ENCODE results near the gene TCF19.

The TCF19 gene

GRCh38 chr6:31158140-31158862 is at the start of gene TCF19:
TCF19 (plus strand) TSS chr6:31158589; CDS start chr6:31159470, 881 bp downstream.
- peak; percentile 99 for DNase-seq

- DNase-seq, result no peak
Observed at GRCh38 chr6:31110825-31111582, 47.4 kb upstream of the TCF19 start.

- no peak for DNase-seq
Observed at GRCh38 chr6:31111712-31112111, 46.7 kb upstream of the TCF19 start.

GRCh38 chr6:31112478-31112877 is 45.9 kb upstream of the TCF19 start, which contains the start of gene C6orf15:
C6orf15 (minus strand) TSS chr6:31112575; CDS start chr6:31112555, 20 bp downstream.
- DNase-seq, result no peak

GRCh38 chr6:31113861-31114540 is 44.4 kb upstream of the TCF19 start:
- peak; percentile 80 for DNase-seq

- DNase-seq, result peak; percentile 97
Observed at GRCh38 chr6:31114541-31114878, 43.9 kb upstream of the TCF19 start, which contains the start of gene PSORS1C1. PSORS1C1 (plus strand) TSS chr6:31114800; CDS start chr6:31129633, 14,833 bp downstream.

- DNase-seq, result peak; percentile 68
Observed at GRCh38 chr6:31114970-31115849, 43.2 kb upstream of the TCF19 start.

GRCh38 chr6:31115941-31116560 is 42.3 kb upstream of the TCF19 start:
- DNase-seq, result no peak

- DNase-seq, result no peak
Observed at GRCh38 chr6:31116661-31117385, 41.6 kb upstream of the TCF19 start.

- DNase-seq, result no peak
Observed at GRCh38 chr6:31118178-31118577, 40.2 kb upstream of the TCF19 start.

GRCh38 chr6:31120151-31120915 is 38.1 kb upstream of the TCF19 start, which contains the start of gene CDSN:
CDSN (minus strand) TSS chr6:31120446; CDS start chr6:31120419, 27 bp downstream.
- DNase-seq, result no peak

GRCh38 chr6:31121131-31121790 is 37.1 kb upstream of the TCF19 start:
- DNase-seq, result no peak

- DNase-seq, result peak; percentile 52
Observed at GRCh38 chr6:31122791-31123706, 35.3 kb upstream of the TCF19 start.

- peak; percentile 19 for DNase-seq
Observed at GRCh38 chr6:31125162-31125561, 33.2 kb upstream of the TCF19 start.

- peak; percentile 76 for DNase-seq
Observed at GRCh38 chr6:31125586-31126363, 32.6 kb upstream of the TCF19 start.

- no peak for DNase-seq
Observed at GRCh38 chr6:31126396-31127175, 31.8 kb upstream of the TCF19 start.

GRCh38 chr6:31128093-31128676 is 30.2 kb upstream of the TCF19 start:
- DNase-seq, result peak; percentile 31

Data from fibroblast of skin of right biceps (primary cell).